Measurements from ENCODE around the gene PICK1.

The PICK1 gene

DNA sequence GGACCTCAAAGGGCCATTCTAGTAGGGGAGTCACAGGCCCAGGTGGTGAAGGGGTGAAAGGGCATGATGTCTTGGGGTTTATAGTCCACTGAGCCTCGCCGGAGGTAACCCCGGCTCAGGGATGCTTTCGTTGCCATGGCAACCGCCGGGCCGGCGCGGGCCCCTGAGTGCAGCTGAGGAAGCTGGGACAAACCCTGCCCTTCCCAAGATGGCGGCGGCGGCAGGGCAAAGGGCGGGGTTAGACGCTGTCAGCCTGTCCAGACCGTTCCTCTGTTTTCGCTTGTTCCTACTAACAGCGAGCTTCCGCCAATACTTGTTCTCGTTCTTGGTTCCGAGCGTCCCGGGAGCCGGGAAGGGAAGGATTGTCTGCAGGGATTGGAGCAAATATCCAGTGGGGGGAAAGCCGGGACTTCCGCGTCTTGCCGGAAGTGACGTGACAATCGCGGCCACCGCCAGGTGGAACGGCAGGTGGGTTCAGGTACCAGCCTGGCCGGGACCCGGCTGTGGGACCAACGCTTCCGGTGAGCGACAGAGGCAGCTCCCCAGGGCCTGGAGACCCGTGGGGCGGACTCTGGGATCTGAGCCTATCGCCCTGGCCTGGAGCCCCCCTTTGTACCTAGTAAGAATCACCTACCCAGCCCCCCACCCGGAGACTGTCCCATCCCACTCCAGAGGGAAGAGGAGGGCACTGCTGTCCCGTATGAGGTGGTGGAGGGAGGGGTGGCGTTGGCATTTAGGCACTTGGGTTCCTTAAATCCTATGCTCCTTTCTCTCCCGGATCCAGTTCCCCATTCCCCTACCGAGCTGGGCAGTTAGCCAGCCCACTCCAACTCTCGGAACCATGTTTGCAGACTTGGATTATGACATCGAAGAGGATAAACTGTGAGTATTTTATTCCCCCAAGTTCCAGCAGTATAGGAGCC is at the start of gene PICK1:
Gene PICK1, plus strand, starts transcription at position 436 of the 923 bp plus-strand sequence. Its CDS starts 406 bp downstream, at position 842.
- peak; percentile 58 for DNase-seq (ENCODE audit: low read depth)

DNA sequence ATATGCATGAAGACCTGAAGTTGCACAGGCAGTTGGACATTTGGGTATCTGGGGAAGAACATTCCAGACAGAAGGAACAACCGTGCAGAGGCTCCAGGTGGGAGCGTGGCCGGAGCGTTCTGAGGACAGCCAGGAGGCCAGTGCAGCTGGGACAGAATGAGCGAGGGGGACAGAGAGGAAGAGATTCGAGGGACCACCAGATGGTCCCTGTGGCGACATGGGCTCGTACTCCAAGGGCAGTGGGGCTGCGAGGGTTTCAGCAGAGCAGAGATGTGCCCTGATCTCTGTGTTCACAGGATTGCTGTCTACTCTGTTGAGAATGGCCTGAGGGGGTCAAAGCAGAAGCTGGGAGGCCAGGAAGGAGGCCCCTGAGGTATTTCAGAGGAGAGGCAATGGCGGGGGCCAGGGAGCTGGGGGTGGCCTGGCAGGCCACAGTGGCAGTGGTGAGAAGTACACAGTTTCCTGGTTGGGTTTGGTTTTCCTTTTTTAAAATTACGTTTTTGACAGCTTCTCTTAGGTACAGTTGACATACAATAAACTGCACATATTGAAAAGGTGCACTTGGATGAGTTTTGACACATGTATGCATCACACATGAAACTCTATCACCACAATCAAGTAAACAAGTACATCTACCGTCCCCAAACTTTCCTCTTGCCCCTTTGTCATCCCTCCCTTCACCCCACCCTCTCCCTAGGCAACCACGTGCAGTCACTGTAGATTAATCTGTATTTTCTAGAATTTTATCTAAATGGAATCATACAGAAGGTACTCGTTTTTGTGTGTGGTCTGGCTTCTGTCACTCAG is 48.0 kb upstream of the PICK1 start:
- no peak for DNase-seq (ENCODE audit: low read depth)

DNA sequence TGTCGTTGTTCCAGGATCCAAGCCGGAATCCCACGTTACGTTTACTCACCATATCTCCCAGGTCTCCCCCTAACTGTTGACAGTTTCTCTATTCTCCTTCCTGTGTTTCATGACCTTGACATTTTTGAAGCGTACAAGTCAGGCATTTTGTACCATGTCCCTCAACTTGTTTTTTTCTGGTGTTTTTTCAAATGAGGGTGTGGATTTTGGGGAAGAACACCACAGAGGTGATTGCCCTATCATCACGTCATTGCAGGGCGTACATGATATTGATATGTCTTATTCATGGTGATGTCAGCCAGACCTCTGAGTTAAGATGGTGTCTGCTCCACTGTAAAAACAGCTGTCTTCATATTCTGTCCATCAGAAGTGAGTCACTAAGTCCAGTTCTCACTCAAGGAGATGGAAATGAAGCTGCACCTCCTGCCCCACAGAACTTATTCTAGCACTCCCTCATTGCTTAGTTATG is 44.6 kb upstream of the PICK1 start:
- peak; percentile 30 for DNase-seq (ENCODE audit: low read depth)

DNA sequence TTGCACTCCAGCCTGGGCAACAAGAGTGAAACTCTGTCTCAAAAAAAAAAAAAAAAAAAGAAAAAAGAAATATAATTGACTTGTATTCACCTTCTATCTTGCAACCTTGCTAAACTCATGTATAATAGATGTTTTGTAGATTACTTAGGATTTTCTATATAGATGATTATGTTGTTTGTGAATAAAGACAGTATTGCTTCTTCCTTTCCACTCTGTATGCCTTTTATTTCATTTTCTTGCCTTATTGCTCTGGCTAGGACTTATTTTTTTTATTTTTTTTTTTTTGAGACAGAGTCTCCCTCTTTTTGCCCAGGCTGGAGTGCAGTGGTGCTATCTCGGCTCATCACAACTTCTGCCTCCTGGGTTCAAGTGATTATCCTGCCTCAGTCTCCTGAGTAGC is 43.1 kb upstream of the PICK1 start:
- no peak for DNase-seq (ENCODE audit: low read depth)

DNA sequence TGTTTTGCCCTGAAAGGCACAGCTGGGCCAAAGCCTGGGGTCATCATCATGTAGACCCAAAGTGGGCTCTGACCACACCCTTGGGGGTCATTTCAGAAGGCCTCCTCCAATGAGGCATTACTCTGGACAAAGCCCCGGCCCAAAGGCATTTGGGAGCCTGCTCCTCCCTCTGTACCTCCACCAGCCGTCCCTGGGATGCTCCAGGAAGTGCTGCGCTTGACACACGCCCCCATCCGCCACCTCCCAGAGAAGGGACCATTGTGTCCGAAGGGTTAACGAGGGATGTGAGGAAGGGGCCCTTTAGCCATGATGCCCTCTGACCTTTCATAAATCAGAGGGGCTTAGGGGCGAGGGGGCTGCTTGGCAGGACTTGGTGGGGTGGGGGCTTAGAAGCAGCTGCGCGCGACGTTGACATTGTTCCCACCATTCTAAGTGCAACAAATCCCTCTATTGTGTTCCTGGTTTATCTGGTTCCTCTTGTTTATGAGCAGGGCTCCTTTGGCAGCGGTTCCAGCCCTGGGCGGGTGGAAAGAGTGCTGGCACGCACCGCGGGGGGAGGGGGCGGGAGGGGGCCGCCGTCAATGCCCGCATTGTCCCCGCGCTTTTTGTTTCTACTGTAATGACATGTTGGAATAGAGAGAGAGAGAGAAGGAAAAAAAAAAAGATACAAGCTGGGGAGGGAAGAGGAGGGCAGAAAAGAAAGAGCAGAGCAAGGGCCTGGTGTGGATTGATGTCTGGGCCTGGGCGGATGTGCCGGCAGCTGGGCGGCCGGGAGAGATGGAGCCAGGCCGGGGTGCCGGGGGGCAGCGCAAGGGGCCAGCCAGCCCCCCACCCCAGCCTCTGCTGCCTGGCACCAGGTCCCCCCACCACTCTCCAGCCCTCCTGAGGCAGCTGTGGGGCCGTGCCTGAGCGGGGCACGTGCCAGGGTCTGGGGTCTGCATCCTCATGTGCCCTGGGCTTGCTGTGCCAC is 40.7 kb upstream of the PICK1 start:
- no peak for DNase-seq (ENCODE audit: low read depth)

DNA sequence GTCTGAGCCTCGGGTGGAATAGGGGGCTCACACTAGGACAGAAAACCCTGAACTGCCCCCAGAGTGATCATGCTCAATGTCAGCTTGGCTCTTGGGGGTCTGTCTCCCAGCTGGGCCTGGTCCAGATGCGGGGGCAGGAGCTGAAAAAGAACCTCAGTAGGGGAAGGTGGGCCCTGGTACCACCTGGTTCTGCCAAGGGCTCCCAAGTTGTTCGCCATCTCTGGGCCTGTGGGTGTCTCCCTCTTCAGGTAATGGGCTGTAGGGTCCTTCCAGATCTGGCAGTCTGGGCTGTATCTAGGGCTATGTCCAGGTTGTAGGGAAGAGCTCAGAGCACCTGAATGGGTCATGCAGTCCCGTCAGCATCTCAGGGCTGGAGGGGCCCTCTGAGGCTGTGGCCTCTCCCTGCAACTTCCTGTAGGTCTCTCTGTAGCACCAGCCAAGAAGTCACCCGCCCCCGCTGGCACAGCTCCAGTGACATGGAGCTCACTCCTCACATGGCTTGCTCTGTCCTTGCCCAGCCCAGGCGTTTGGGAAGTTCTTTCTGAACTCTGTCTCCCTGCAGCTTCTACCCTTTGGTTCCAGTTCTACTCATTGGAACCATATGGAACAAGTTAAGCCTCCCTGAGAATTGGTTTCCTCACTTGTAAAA is 39.8 kb upstream of the PICK1 start:
- no peak for DNase-seq (ENCODE audit: low read depth)

DNA sequence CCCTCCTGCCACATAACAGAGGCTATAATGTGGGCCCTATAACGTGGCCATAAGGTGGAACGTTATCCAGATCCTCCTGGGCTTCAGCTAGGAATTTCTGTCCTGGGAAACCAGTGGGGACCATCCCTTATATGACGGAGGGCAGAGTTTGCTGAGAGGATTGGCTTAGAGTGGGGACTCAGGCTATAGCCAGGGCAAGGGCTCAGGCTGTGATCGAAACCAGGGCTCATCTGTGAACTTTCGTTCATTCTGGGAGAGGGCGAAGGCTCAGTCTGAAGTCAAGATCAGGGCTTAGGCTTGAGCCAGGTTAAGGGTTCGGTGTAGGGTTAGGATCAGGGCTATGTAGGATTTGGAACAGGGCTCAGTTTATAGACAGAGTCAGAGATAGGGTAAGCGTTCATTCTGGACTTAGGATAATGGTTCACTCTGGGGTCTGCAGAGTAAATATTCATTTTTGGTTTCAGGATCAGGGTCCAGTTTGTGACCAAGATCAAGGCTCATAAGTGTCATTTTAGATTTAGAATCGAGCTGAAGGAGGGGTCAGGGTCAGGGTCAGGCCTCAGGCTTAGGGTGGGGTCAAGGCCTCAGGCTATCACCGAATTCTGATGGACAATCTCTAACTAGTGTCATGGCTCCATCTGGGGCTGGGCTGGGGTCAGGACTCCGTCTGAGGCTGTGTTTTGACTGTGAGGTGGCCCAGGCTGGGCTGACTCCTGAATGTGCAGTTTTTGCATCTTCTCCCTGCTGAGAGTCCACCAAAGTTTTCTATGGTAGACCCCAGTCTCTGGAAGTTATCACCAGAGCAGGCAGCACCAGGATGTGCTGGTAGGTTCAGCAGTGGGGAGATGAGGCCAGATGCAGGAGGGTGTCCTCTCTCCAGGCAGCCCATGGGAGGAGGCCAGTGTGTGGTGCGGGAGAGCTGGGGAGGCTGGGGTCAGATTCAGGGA is 39.0 kb upstream of the PICK1 start:
- DNase-seq (ENCODE audit: low read depth), result no peak

DNA sequence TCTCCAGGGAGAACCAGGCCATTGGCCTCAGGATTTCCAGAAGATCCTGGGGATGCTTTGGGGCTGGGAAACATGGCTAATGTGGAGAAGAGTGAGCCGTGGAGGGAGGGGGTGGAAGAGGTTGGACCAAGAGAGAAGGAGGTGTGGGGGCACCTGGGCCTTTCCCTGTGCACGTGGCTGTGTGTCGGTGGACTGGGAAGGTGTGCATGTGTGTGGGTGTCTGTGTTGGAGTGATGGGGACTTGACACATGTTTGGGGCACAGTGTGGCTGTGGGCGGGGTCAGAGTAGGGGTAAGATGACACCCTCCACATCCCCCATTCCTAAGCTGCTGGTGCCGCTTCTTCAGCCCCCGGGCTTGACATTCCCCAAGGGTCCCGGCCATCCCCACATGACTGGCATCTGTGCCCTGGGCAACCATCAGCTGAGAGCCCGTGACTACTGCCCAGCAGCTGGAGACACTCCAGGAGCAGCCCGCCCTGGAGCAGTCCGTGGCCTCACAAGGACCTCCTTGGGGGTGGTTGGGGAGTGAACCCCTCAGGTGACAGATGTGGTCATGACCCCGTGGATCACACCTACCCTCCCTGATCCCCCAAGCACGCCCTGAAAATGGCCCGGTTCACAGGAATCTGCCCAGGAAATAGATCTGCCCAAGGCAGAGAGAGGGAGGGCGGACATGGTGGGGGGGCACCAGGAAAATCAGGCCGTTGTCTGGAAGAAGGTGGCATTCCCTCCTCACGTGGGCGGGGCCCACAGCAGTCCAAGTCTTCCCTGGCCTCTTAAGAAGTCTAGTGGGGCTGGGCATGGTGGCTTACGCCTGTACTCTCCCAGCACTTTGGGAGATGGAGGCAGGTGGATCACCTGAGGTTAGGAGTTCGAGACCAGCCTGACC is 38.0 kb upstream of the PICK1 start:
- DNase-seq (ENCODE audit: low read depth), result no peak

DNA sequence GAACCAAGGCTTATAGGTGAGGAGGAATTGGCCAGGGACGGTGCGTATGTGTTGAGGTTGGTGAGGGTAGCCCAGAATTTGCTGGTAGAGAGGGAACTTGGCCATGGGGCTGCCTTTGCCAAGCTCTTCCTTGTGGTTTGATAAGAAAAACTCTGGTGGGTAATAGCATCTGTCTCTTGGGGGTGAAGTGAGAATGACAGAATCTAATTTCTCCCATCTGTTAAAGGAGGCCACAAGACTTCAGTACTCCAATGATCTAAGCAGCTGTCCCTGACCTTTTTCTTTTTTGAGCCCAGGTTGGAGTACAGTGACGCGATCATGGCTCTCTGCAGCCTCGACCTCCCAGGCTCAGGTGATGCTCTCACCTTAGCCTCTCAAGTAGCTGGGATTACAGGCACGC is 36.0 kb upstream of the PICK1 start:
- no peak for DNase-seq (ENCODE audit: low read depth)

DNA sequence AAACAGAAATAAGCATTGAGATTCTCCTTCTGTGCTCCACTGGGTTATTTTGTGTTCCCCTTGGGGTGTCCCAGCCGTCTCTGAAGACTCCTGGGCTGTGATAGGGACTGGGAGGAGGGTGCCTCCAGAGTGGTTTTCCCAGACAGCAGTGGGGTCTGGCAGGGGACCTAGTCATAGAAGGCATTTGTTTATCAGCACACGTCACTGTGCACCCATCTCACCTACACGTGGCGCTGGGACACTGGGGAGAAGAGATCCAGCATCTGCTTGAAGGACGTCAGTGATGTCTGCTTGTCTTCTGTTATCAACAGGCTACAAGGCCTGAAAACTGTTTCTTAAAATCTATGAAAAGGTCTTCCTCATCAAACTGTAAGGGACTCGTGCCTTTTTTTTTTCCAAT is 34.2 kb upstream of the PICK1 start:
- no peak for DNase-seq (ENCODE audit: low read depth)

DNA sequence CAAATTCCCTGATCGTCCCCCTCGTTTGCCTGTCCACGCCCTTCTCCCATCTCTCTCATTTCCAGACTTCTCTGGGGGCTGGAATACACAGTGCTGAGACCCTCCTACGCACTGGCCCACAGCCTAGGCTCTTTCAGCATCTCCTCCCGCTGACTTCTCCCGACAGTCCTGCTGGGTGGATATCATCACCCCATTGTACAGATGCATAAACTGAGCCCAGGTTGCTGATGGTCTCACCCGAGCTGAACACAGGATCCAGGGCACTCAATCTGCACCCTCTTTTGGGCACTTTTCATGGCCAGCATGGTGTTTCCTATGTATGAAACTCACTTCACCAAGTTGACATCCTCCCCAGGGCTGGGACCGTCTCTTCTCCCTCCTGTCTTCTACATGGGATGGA is 31.7 kb upstream of the PICK1 start:
- no peak for DNase-seq (ENCODE audit: low read depth)

DNA sequence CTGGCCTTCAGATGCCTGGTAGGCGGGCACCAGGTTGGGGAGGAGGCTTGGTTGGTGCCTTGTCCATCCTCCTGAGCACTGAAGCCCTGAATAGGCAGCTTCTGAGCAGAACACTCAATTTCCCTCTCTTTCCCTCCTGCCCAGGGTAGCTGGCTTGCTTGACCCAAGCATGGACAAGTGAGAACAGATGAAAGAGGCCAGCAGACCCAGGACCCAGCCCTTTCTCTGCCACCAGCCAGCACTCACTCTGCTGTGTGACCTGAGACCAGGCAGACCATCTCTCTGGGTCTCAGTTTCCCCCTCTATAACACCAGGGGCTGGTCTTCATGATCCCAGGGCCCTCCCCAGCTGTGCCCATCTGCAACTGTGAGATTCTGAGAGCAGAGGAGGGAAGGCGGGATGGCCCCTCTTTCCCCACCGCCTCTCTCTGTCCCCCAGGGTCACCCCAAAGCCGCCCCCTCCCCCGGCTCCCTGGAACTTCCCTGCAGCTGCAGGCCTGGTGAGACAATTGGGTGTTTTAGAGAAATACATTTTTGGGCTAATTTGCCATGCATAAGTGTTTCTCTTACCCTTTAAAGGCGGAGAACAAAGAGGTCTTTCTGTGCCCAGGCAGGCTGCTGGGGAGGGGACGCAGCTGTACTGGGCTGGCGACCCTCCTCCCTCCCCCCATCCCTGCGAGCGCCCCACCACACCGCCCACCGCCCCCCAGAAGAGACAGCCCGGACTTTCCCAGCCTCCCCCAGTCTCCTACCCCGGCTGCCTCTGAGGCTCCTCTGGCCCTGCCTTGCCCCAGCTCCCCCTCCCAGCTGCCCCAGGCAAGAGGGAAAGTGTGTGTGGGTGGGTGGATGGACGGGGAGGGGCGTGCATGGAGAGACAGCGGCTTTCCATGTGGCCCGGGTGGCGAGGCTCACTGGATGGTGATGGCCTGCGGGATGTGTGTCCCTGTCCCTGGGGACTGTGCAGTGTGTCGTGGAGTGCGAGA is 30.8 kb upstream of the PICK1 start:
- no peak for DNase-seq (ENCODE audit: low read depth)

DNA sequence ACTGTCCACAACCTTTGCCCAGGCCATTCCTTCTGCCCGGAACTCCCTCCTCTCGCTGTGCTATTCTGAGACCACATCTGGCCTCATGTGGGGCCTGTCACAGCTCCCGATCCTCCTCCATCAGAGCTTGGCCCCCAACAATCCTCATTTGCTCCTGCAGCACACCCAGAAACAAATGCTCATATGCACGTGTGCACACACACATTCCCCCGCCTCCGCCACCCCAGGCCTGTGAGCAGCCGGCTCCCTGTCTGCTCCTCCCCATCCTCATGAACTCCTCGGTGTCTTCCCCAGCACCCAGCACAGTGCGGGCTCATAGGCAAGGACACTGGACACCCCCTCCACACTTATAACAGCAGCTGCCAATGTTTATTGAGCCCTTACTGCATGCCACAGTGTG is 29.7 kb upstream of the PICK1 start:
- DNase-seq (ENCODE audit: low read depth), result no peak

DNA sequence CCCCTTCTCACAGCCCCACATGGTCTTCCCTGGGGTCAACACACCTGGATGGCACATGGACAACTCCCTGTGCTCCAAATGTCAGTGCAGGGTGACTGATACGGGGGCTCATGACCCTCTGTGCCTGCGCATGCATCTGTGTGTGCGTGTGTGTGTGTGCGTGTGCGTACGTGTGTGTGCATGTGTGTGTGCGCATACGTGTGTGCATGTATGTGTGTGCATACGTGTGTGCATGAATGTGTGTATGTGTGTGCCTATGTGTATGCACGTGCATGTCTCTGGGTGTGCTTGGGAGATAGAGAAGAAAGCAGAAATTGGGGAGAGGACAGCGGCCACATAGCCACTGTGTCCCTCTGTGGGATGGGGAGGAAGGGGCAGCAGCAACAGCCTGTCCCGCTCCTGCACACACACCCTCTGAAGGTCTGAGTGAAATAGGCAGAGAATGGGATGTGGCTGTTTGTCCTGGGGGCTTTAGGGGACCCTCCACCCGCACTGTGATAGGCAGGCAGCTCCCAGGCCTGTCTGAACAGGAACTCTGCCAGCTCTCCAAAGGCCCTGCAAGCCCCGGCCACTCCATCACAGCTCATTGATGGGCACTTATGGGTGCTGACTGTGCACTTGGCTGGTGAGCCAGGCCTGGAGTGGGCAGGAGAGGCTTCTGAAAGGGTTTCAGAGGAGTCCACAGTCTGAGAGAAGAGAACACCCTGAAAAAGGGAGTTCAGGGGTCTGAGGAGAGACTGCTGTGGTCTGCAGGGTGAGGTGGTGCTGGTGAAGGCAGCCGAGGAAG is 28.7 kb upstream of the PICK1 start:
- no peak for DNase-seq (ENCODE audit: low read depth)

DNA sequence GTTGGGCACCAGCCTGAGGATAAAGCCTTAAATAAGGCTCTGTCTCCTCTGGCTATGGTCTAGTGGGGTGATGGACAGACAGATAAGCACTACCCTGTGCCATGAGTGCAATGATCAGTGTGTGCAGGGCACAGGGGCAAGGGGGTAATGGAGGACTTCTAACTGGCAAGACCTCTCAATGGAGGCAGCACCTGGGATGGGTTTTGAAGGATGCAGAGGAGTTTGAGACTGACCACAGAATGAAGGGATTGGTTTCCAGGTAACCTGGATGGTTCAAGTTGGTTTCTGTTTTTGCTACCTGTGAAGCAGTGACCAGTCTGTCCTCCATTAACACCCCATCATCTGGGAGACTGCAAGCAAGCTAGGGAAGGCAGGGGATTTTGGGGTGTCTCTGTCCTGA is 27.8 kb upstream of the PICK1 start:
- DNase-seq (ENCODE audit: low read depth), result no peak

DNA sequence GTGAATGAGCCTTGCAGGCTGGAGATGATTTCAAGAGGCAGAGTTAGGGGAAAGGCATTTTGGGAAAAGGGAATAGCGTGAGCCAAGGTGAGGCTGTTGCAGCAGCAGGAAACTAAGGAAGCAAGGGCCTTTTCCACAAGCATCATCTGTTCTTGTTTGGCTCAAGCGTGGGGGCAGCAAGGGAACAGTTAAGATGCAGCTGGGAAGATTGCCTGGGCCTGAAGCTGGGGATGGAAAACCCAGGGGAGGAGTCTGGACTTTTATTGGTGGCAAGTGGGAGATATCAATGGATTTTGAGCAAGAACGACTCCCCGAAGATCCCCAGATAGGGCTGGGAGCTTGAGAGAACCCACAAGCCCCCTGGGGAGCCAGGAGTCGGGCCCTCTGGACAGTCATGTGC is 27.3 kb upstream of the PICK1 start:
- DNase-seq (ENCODE audit: low read depth), result no peak
